ENCODE results near the gene KRTAP11-1.
A peak's percentile ranks its signal among the peaks of the same experiment; 100 is the strongest.

KRTAP11-1 gene, protein sequence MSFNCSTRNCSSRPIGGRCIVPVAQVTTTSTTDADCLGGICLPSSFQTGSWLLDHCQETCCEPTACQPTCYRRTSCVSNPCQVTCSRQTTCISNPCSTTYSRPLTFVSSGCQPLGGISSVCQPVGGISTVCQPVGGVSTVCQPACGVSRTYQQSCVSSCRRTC

DNA sequence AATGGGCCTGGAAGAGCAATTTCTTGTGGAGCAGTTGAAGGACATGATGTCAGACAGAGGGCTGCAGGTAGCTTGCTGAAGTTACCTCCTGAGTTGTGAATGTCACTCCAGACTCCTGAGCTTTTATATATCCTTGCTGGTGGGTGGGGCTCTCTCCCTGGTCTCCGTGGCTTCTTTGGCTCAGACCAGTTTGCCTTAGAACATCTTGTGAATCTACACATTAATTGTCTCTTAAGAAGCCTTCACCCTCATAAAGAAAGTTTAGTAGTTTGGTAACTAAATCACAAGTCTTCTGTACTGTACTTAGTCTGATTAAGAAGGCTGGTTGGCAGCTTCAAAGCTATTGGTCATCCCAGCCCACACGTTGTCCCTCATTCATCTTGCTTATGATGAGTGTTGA is at the start of gene KRTAP11-1:
TSS of gene KRTAP11-1 (minus strand) at position 101 of the 400 bp plus-strand sequence. CDS start at position 45, 56 bp downstream.
- no peak for DNase-seq (ENCODE audit: low read depth in 2 of 2)

DNA sequence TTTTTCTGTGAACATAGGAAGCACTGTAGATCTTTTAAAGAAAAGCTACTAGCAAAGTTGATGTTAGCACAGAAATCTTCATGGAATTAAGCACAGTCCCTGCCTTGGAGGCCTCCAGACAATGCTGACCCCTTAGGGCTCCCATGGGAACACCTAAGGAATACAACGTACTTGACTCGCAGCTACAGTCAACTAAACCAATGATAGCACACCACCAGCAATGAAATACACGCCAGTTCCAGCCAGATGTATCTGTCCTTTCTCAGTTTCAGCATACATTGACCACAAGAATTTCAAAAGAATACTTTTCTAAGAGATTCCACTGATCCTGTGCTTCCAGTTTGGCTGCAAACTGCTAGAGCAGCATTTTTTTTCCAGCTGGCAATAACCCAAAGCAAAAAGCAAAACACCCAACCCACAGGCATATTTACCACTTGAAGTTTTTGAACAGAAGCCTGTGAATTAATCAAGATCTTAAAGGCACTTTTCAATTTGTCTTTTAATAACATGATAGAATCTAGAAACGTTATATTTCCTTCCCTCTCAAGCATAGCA is 42.8 kb upstream of the KRTAP11-1 start:
- no peak for DNase-seq (ENCODE audit: low read depth in 2 of 2)

DNA sequence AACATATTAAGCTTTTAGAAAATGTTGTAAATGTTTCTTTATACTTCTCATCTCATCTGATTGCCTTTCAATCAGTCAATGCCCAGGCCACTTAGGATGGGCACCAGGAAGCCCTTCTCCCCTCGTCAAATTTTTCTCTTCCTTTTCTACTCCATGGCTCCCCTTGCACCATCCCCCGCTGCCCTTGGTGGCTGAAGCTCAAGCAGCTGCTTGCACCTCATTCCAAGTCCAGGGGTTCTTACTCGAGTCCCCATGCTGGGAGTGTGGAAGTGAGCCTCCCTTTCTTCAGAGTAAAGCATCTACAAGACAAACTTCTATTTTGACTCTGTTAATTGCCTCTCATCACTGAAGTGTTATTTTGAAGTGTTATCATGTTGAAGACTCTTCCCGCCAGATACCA is 39.7 kb upstream of the KRTAP11-1 start:
- no peak for DNase-seq (ENCODE audit: low read depth in 2 of 2)

DNA sequence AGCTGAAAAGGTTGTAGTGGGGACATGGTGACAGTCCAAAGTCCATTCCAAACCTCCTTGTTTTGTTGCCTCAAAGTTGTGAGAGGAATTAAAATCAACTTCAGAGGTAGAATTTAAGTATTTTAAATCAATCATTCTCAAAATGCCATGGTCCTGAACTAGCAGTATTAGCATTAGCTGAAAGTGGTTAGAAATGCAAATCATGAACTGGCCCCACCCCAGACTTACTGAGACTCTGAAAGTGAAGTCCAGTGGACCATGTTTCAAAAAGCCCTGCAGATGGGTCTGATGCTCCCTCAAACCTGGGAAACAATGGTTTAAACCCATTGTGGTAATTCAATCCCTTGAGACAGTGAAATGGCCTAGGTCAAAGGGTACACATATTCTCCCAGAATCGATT is 36.2 kb upstream of the KRTAP11-1 start:
- DNase-seq (ENCODE audit: low read depth in 2 of 2) = no peak

DNA sequence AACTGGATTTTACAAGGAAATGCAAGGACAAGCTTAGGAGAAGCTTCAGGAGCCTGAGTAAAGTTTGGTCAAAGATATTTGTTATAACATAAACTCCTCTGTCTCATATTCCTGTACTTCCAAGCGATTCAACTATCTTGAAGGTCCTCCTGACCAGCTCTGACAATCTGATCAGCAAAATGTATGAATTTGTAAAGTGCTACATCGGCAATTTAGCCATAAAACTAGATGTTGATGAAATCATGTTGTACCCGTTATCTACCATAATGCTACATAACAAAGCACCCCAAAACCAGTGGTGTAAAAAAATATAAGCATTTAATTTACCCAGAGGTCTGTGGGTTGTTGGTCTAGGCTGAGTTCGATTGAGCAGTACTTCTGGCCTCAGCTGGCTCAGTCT is 19.5 kb upstream of the KRTAP11-1 start:
- DNase-seq (ENCODE audit: low read depth in 2 of 2) = no peak

DNA sequence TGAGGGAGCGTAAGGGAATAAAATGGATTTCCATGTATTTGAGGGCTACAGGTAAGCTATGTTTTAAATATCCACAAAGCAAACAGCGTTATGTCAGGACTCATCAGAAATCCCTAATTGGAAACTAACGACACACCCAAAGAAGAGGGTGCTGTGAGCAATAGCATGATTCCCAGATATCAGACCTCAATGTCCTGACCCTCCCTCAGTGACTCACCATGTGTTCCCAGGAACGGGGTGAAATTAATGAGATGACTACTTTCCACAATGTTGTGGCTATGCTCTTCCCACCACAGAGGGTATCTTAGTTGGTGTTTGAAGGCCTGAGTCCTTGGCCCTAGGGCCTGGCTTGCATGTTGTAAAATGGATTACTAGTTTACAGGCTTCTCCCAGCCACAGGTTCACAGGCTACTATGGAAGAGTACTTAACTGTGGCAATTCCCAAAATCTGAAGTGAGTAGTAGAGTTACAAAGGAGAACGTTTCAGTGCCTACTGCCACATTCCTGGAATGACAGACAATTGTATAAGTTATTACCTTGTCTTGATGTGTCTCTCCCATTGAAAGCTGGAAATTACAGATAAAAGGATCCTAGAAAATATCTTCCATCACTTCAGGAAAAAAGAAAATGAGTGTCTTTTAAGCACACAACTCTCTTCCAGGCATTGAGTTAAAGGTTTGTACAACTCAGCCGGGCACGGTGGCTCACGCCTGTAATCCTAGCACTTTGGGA is 1.7 kb upstream of the KRTAP11-1 start:
- DNase-seq (ENCODE audit: low read depth in 2 of 2) = no peak

DNA sequence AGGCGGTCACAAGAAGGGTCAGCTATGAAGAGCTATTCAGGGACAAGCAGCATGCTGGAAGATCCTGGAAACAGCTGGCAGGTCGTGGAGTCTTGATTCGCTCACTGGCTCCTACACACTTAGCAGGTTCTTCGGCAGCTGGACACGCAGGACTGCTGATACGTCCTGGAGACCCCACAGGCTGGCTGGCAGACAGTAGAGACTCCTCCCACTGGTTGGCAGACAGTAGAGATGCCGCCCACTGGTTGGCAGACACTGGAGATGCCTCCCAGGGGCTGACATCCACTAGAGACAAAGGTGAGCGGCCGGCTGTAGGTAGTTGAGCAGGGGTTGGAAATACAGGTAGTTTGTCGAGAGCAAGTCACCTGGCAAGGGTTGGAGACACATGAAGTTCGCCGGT is 466 bp downstream of the KRTAP11-1 start:
- DNase-seq (ENCODE audit: low read depth in 2 of 2) = no peak

DNA sequence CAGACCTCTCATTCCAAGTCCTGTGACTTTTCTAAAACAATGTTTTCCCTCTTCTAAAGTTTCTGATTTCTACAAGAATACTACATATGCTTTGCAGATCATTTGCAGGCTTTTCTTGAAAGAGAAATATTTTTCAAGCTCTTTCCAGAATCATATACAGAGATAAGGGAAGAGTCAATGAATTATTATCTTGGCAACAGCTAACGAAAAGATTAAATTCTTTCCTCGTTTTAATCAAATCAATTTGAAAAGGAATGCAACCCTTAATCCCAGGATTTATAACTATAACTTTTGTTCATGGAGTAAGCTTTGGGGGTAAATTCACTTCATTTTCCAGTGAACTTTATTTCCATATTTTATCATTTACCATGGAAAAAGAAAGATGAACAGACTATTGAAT is 6.9 kb downstream of the KRTAP11-1 start:
- no peak for DNase-seq (ENCODE audit: low read depth in 2 of 2)

DNA sequence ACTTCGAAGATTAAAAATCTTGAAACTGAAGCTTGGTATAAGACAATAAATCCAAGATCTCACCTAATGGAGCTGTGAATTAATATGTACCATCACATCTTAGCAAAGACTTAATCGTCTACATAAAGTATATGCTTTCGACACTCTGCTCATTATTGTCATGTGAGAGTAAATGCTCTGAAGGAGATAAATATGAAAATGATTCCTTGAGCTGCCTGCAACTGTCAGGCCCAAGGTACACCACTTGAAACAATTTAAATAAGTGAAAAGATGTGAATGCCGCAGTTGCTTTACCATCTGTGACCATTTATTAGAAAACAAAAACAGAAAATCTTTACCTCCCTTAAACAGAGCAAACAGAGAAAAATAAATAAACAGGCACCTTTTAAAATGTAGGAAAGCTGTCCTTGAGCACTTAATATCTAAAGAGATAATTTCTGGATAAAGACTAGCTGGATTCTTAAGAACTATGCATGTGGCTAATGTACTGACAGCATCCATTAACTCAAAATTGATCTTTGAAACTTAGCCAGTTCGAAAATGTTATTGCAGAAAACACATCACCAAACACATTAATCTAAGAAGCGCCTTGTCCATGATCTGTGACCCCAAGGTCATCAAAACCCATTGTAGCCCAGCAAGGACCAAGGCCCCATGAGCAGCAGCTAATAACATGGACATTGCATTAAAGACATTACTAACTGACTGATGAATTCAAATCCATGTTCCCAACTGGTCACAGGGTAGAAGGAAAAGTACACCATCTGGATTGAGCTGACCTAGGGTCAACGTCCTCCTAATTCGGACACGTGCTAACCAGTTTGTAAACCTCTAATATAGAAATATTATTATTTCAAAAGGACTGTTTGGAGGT is 33.5 kb downstream of the KRTAP11-1 start:
- no peak for DNase-seq (ENCODE audit: low read depth in 2 of 2)

DNA sequence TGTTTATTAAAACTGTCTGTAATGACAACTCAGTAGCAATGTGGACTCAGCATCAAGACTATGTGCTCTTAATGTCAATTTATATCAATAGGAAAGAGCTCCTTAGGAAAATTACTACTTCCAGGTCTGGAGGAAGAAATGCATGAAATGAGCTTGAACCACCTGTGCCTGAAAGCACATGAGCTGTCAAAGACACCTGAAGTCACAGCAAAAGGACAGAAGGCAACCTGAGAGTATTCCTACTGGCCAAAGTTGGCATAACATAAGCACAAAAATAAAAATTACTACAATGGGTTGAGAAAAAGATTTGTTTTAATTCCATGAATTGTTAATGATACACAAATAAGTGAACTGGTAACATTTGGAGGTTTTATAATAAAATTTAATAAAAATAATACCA is 38.4 kb downstream of the KRTAP11-1 start:
- DNase-seq (ENCODE audit: low read depth in 2 of 2) = no peak

DNA sequence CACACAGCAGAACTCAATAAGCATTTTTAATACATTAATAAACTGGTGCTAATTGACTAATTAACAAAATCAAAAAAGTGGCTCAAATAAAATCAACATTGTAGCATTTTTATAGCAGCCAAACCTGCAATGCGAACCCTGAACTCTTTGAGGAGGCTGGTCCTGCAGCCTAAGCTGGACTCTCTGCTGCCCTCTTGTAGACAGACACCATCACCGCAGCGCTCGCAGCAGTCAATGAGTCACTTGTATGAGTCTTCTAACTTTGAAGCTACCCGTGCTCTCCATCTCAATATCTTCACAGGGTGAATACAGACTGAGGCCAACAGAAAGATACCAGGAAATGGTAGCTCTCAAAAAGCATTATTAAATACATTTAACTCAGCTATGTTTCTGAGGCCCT is 42.1 kb downstream of the KRTAP11-1 start:
- peak; percentile 4 to 7 for DNase-seq (ENCODE audit: low read depth in 2 of 2)

DNA sequence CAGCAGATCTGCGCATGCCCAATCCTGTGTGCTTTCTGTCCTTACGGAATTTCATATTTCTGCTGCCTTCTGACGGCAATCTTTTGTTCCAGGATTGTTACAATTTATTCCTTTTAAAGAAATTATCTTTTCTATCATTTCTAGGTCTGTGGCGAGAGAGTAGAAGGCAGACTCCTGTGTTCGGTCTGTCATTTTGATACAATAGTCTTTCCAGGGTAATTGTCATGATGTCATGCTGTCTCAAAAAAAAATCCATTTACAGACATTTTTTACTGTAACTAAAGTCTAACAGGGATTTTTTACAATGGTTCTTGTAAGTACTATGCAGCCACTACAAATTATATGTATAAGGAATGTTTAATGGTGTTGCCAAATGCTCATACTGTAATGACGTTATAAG is 42.8 kb downstream of the KRTAP11-1 start:
- DNase-seq (ENCODE audit: low read depth in 2 of 2) = no peak

DNA sequence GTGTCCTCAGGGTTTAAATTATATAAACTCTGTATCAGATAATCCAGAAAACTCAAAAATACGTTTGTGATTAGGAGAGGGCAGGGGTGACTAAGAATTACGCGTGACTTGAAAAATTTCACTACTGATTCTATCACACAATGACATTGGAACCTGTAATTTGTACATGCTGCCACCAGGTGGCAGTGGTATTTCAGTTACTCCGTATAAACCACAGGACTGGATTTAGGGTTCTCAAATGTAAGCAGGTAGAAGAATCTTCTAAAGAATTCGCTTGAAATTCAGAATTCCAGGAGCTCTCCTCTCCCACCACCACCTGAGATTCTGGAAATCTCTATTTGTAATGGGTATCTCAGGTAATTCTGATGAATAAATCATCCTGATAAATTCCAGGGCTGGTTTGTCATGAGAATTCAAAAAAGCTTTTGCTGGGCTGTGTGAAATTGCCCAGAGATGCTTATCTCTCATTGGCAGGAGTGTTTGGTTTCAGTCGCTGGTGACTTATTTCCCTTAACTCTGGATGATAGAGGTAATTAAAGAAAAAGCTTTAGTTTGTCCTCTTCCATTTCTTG is 50.1 kb downstream of the KRTAP11-1 start:
- peak; percentile 4 to 23 for DNase-seq (ENCODE audit: low read depth in 2 of 2)
